ENCODE measurements around the gene TBXAS1. TPM values are rescaled to one million over a fixed set of nuclear protein-coding genes. Genes with fewer than 3 reads are reported as not detected.

The TBXAS1 gene
- total RNA-seq, 4 donors from 2014 or later: 0.41 to 5.2 (median 3.3) TPM

DNA sequence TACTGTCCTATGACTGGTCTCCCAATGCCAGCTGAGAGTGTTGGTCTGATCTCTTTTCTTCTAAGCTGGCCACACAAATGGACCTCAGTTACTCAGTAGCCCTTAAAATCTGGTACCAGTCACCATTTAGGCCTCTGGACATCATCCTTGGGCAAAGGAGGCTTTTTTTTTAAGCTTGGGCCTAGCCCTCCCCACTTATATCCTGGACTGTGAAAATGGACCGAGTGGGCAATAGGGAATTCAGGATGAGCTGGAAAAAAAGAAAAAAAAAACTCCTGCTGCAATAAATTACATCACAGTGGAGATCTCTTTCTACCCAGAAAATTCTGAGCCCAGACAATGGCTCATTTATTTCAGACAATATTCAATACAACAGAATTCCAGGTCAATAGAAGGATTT lies 165.3 kb downstream of the TBXAS1 start:
- Histone ChIP-seq H3K4me3 (no peak overlapping the region), H3K4me1 (no peaks in the 10 kb centered on the region), H3K27ac (no peak overlapping the region), H3K27me3 (no peaks in the 10 kb centered on the region), H3K36me3 (no peaks in the 10 kb centered on the region), H3K9me3 (no peaks in the 10 kb centered on the region)
- in situ Hi-C loops (cut with MboI; ENCODE audit: low sequenced_read_pairs in 4 of 4): no loop called here
- TF ChIP-seq, protein P1, sequence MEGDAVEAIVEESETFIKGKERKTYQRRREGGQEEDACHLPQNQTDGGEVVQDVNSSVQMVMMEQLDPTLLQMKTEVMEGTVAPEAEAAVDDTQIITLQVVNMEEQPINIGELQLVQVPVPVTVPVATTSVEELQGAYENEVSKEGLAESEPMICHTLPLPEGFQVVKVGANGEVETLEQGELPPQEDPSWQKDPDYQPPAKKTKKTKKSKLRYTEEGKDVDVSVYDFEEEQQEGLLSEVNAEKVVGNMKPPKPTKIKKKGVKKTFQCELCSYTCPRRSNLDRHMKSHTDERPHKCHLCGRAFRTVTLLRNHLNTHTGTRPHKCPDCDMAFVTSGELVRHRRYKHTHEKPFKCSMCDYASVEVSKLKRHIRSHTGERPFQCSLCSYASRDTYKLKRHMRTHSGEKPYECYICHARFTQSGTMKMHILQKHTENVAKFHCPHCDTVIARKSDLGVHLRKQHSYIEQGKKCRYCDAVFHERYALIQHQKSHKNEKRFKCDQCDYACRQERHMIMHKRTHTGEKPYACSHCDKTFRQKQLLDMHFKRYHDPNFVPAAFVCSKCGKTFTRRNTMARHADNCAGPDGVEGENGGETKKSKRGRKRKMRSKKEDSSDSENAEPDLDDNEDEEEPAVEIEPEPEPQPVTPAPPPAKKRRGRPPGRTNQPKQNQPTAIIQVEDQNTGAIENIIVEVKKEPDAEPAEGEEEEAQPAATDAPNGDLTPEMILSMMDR (IDR thresholded peaks at IDR 0.05 in 4 of 5, conservative IDR thresholded peaks at IDR 0.05 in 1 of 5): no peak
- no peak for TF ChIP-seq POLR2A (IDR thresholded peaks at IDR 0.05)
- intact Hi-C loops (cut with DNase I; ENCODE audit: low total_unique reads): no loop called here
- ATAC-seq: no peak
- DNase-seq: no peak

DNA sequence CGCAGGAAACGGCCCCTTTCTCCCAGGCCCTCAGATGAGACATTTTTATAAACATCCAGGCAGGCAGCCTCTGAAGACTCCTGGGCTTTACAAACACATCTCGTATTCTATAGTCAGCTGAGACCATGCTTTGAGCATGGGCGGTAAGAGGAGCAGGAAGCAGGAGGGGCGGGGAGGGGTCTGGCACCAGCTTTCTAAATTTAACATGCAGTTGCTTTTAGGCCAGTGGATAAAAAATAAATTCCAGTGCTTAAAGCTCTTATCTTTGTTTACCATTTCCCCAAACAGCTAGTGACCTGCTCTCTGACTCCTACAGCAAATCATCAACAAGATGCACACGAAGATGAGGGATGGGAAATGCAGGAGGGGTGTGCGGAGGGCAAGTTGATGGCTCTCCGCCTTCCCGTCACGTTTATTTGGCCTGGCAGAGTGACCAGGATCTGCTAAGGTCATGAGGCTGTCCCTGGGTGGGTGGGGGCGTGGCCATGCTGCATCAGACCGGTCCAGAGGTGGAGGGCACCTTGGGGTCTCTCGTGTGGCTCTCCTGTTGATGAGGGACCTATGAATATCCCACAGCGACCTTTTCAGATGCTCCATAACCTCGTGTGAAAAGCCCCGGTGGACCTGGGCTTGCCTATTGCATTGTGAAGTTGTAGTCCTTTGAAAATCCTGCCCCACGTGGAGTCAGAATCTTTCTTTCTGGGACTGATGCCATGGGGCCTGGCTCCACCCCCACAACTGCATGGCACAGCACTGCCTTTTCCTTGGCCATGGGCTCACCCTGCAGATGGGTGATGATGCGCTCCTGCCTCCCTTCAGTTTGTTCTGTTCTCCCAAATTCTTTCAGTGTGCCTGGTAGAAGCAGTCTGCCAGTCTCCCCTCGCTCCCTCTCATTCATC lies 166.2 kb downstream of the TBXAS1 start:
- H3K27me3 ChIP-seq: no peaks in the 10 kb centered on the region
- DNase-seq: no peak
- peak in 1 of 2 donors; percentile 44 for ATAC-seq

DNA sequence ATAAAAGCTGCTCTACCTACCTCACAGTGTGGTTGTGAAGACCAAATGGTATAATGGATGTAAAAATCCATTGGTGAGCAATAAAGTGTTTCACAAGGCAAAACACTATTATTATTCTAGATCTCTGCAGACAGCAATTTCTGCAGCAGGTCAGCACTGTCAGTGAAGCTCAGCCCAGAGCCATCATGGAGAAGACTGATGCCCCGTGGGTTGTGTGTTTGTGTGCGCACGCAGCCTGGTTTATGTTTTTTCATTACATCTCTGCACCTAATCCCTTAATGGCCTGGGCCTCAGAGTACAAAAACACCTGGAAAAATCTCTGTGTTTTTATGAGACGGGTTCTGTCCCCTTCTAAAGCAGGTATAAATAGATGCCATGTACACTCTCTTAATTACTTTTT lies 169.5 kb downstream of the TBXAS1 start:
- in situ Hi-C loops (cut with MboI; ENCODE audit: low sequenced_read_pairs in 4 of 4) (no loop called here), intact Hi-C loops (cut with DNase I; ENCODE audit: low total_unique reads) (no loop called here)
- no peaks in the 10 kb centered on the region for H3K27me3 ChIP-seq
- no peaks in the 10 kb centered on the region for H3K4me1 ChIP-seq
- no peaks in the 10 kb centered on the region for H3K9me3 ChIP-seq
- no peaks in the 10 kb centered on the region for H3K36me3 ChIP-seq
- H3K27ac ChIP-seq: no peak overlapping the region
- H3K4me3 ChIP-seq: no peak overlapping the region
- TF ChIP-seq, protein P1 (IDR thresholded peaks at IDR 0.05 in 4 of 5, conservative IDR thresholded peaks at IDR 0.05 in 1 of 5): no peak
- no peak for TF ChIP-seq POLR2A (IDR thresholded peaks at IDR 0.05)
- no peak for ATAC-seq
- DNase-seq: no peak

More for the DNA sequence above, 166.2 kb downstream of the TBXAS1 start:
- in situ Hi-C loops (cut with MboI; ENCODE audit: low sequenced_read_pairs in 4 of 4) (no loop called here), intact Hi-C loops (cut with DNase I; ENCODE audit: low total_unique reads) (no loop called here)
- H3K36me3 ChIP-seq: no peaks in the 10 kb centered on the region
- TF ChIP-seq, protein P1 (IDR thresholded peaks at IDR 0.05 in 4 of 5, conservative IDR thresholded peaks at IDR 0.05 in 1 of 5): no peak
- TF ChIP-seq POLR2A (IDR thresholded peaks at IDR 0.05): no peak
- no peak overlapping the region for H3K27ac ChIP-seq
- H3K4me1 ChIP-seq: no peaks in the 10 kb centered on the region
- no peak overlapping the region for H3K4me3 ChIP-seq
- no peaks in the 10 kb centered on the region for H3K9me3 ChIP-seq

DNA sequence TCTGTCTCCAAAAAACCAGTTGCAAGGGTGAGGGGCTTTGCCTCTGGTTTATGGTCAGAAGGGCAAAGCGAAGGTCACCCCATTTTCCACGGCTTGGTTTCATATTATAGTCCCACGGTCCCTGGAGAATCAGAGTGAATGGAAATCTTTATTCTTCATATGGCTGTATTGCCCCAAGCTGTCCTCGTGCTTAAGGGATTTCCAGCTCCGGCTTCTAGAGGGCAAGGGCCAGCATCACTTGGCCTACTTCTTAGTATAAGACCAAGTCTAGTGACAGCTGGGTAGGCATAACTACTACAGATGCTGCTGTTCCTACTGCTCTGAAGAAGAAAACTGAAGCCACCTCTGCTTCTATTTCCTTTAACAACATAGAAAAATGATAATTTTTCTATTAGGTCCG lies 170.5 kb downstream of the TBXAS1 start:
- no peaks in the 10 kb centered on the region for H3K27me3 ChIP-seq
- no peak for TF ChIP-seq POLR2A (IDR thresholded peaks at IDR 0.05)
- TF ChIP-seq, protein P1 (IDR thresholded peaks at IDR 0.05 in 4 of 5, conservative IDR thresholded peaks at IDR 0.05 in 1 of 5): no peak
- DNase-seq (no peak), ATAC-seq (no peak)
- H3K36me3 ChIP-seq: no peaks in the 10 kb centered on the region
- in situ Hi-C loops (cut with MboI; ENCODE audit: low sequenced_read_pairs in 4 of 4) (no loop called here), intact Hi-C loops (cut with DNase I; ENCODE audit: low total_unique reads) (no loop called here)
- H3K4me1 ChIP-seq: no peaks in the 10 kb centered on the region
- no peak overlapping the region for H3K27ac ChIP-seq
- H3K9me3 ChIP-seq: no peaks in the 10 kb centered on the region
- H3K4me3 ChIP-seq: no peak overlapping the region

Measured in gastrocnemius medialis (tissue), 4 donors.